Neural cell (in vitro differentiated cells): ENCODE measurements around the gene PNMA6A. TPM values are rescaled to one million over a fixed set of nuclear protein-coding genes. Genes with fewer than 3 reads are reported as not detected.

Experiments
- H2AFZ ChIP-seq: fragments of 200-600, 300-800 bp; sonication (generic), shearing (Covaris generic); 2 replicates; pipeline ENCODE4 v1.6.0; 2014; ENCODE audit warnings: low read depth, mild to moderate bottlenecking, antibody characterized with exemption, low read length, moderate library complexity
- H3F3A ChIP-seq: fragments of 200-600 bp; shearing (Covaris generic); 2 replicates; pipeline ENCODE4 v1.6.1; 2016; ENCODE audit warnings: mild to moderate bottlenecking, moderate library complexity, mixed read lengths, antibody characterized with exemption, low read length; ENCODE audit not compliant: insufficient read depth, poor library complexity, severe bottlenecking
- H3K27ac ChIP-seq: fragments of 200-600, 300-800 bp; sonication (generic), shearing (Covaris generic); 2 replicates; pipeline ENCODE4 v1.5.1; 2014; ENCODE audit warnings: mild to moderate bottlenecking, low read length, moderate library complexity
- H3K27me3 ChIP-seq: fragments of 300-800, 200-600 bp; sonication (generic), shearing (Covaris generic); 2 replicates; pipeline ENCODE4 v1.6.0; 2014; ENCODE audit warnings: mild to moderate bottlenecking, low read depth, low read length, moderate library complexity; ENCODE audit not compliant: insufficient read depth
- H3K36me3 ChIP-seq: fragments of 300-800, 200-600 bp; sonication (generic), shearing (Covaris generic); 2 replicates; pipeline ENCODE4 v1.5.1; 2014; ENCODE audit warnings: mild to moderate bottlenecking, antibody characterized with exemption, low read length, moderate library complexity; ENCODE audit not compliant: insufficient read depth
- H3K4me2 ChIP-seq: fragments of 300-800, 200-600 bp; sonication (generic), shearing (Covaris generic); 2 replicates; pipeline ENCODE4 v1.6.0; 2014; ENCODE audit warnings: mild to moderate bottlenecking, low read length
- H3K4me3 ChIP-seq: fragments of 300-800, 200-600 bp; sonication (generic), shearing (Covaris generic); 2 replicates; pipeline ENCODE4 v1.5.1; 2014; ENCODE audit warnings: mild to moderate bottlenecking, low read length, moderate library complexity
- H3K79me2 ChIP-seq: fragments of 200-600 bp; shearing (Covaris generic); replicated peaks from 2 replicates; pipeline ENCODE4 v1.6.0; 2014; ENCODE audit warnings: mild to moderate bottlenecking, low read length, moderate library complexity; ENCODE audit not compliant: insufficient read depth
- H3K9ac ChIP-seq: fragments of 300-800, 200-600 bp; sonication (generic), shearing (Covaris generic); 2 replicates; pipeline ENCODE4 v1.6.1; 2016; ENCODE audit warnings: mild to moderate bottlenecking, low read length, mixed read lengths
- H3K9me2 ChIP-seq: fragments of 200-600 bp; shearing (Covaris generic); 2 replicates; pipeline ENCODE4 v1.6.1; 2016; ENCODE audit warnings: mild to moderate bottlenecking, low read length, mixed read lengths; ENCODE audit not compliant: insufficient read depth
- H3K9me3 ChIP-seq: fragments of 200-600, 300-800 bp; sonication (generic), shearing (Covaris generic); 2 replicates; pipeline ENCODE4 v1.6.1; 2016; ENCODE audit warnings: mild to moderate bottlenecking, mixed run types, low read length, moderate library complexity, mixed read lengths
- H4K20me1 ChIP-seq: fragments of 200-600 bp; shearing (Covaris generic); 2 replicates; pipeline ENCODE4 v1.6.1; 2016; ENCODE audit warnings: mild to moderate bottlenecking, mixed run types; ENCODE audit not compliant: insufficient read depth
- EP300 ChIP-seq: fragments of 450-650 bp; conservative IDR thresholded peaks from 2 replicates; pipeline ENCODE4 v1.6.1; 2014; ENCODE audit warnings: antibody characterized with exemption, mild to moderate bottlenecking, moderate library complexity; ENCODE audit not compliant: poor library complexity, severe bottlenecking
- EZH2 ChIP-seq: fragments of 200-600, 300-800 bp; shearing (Covaris generic), sonication (generic); IDR thresholded peaks from 2 replicates; pipeline ENCODE4 v1.6.1; 2014; ENCODE audit warnings: antibody characterized with exemption, low read length, borderline replicate concordance, mild to moderate bottlenecking; ENCODE audit not compliant: insufficient read depth, poor library complexity, severe bottlenecking
- MXI1 ChIP-seq: fragments of 450-650 bp; conservative IDR thresholded peaks from 2 replicates; pipeline ENCODE4 v1.6.1; 2014; ENCODE audit warnings: antibody characterized with exemption, mild to moderate bottlenecking; ENCODE audit not compliant: poor library complexity, severe bottlenecking
- POLR2AphosphoS5 ChIP-seq: IDR thresholded peaks from 2 replicates; pipeline ENCODE4 v1.6.1; 2012
- RAD21 ChIP-seq: fragments of 450-650 bp; conservative IDR thresholded peaks from 2 replicates; pipeline ENCODE4 v1.6.1; 2014; ENCODE audit warnings: antibody characterized with exemption, mild to moderate bottlenecking, moderate library complexity
- REST ChIP-seq: IDR thresholded peaks from 2 replicates; pipeline ENCODE4 v1.6.1; 2012; ENCODE audit warnings: borderline replicate concordance
- SMC3 ChIP-seq: fragments of 450-650 bp; conservative IDR thresholded peaks from 2 replicates; pipeline ENCODE4 v1.6.1; 2014; ENCODE audit warnings: antibody characterized with exemption, mild to moderate bottlenecking, moderate library complexity; ENCODE audit not compliant: poor library complexity
- TAF1 ChIP-seq: IDR thresholded peaks from 2 replicates; pipeline ENCODE4 v1.6.1; 2012; ENCODE audit warnings: low read depth
- polyA plus RNA-seq: library from polyadenylated mRNA; depleted of rRNA; stranded (reverse); fragments of >200 nt; gene quantifications from 2 replicates; pipeline ENCODE4 v1.2.3, GENCODE V29; 2014
- TF ChIP-seq, protein P1 (sequence below): fragments of 450-650 bp; IDR thresholded peaks from 2 replicates; pipeline ENCODE4 v1.5.1; 2014; ENCODE audit warnings: antibody characterized with exemption, mild to moderate bottlenecking, moderate library complexity; ENCODE audit not compliant: poor library complexity, severe bottlenecking

The PNMA6A gene
- polyA plus RNA-seq, 1 donor from 2014 or later, result 11.3 TPM

DNA sequence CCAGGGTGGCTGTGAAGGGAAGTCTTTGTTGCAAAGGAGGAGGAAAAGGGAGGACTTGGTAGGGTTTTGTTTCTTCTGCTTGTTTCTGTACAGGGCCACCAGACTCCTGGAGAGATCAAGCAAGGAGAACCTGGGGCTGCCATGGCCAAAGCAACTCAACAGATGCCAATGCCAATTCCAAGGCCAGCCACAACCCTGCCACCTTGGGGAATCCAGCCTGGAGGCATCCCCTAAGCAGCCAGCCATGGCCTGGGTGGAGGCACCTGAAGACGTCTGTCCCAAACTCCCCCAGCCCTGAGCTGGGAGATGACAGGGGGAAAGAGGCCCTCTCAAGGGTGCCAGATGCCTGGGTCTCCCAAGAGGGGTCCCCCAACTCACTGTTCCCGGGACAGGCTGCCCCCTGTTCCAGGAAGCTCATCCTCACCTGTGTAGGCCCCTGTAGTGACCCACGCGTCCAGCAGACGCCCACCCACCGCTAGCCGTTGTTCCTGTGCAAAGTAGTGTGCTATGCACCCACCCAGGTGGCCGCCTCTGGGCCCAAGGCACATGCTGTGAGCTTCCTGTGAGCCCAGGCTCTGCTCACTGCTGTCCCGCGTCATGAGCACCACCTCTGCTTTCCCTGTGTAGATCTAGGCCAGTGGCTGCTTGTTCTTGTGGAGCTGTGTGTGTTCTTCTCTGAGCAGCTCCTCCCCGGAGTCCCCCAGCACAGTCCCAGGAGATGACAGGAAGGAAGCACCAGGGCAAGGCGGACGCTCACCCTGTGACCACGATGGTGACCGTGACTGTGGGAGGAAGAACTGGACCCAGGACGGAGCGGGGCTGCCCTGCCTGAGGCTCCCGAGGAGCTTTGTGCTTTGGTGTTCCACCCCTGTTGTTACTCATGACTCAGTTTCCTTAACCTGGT lies 12.8 kb upstream of the PNMA6A start:
- H2AFZ ChIP-seq, result no peak overlapping the region
- H4K20me1 ChIP-seq, result no peaks in the 10 kb centered on the region
- H3K27me3 ChIP-seq, result no peaks in the 10 kb centered on the region
- H3K9me2 ChIP-seq, result no peaks in the 10 kb centered on the region
- H3K9ac ChIP-seq, result no peak overlapping the region
- H3F3A ChIP-seq, result no peaks in the 10 kb centered on the region
- no peak overlapping the region for H3K27ac ChIP-seq
- no peaks in the 10 kb centered on the region for H3K79me2 ChIP-seq
- H3K4me3 ChIP-seq, result no peak overlapping the region
- no peak overlapping the region for H3K4me2 ChIP-seq
- TF ChIP-seq MXI1, result no peak
- no peak for TF ChIP-seq TAF1
- no peak for TF ChIP-seq POLR2AphosphoS5
- TF ChIP-seq EZH2, result no peak
- no peak for TF ChIP-seq REST
- TF ChIP-seq, protein P1, sequence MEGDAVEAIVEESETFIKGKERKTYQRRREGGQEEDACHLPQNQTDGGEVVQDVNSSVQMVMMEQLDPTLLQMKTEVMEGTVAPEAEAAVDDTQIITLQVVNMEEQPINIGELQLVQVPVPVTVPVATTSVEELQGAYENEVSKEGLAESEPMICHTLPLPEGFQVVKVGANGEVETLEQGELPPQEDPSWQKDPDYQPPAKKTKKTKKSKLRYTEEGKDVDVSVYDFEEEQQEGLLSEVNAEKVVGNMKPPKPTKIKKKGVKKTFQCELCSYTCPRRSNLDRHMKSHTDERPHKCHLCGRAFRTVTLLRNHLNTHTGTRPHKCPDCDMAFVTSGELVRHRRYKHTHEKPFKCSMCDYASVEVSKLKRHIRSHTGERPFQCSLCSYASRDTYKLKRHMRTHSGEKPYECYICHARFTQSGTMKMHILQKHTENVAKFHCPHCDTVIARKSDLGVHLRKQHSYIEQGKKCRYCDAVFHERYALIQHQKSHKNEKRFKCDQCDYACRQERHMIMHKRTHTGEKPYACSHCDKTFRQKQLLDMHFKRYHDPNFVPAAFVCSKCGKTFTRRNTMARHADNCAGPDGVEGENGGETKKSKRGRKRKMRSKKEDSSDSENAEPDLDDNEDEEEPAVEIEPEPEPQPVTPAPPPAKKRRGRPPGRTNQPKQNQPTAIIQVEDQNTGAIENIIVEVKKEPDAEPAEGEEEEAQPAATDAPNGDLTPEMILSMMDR, result no peak
- TF ChIP-seq RAD21, result no peak
- TF ChIP-seq SMC3, result no peak
- TF ChIP-seq EP300, result no peak
- no peaks in the 10 kb centered on the region for H3K36me3 ChIP-seq
- no peaks in the 10 kb centered on the region for H3K9me3 ChIP-seq

DNA sequence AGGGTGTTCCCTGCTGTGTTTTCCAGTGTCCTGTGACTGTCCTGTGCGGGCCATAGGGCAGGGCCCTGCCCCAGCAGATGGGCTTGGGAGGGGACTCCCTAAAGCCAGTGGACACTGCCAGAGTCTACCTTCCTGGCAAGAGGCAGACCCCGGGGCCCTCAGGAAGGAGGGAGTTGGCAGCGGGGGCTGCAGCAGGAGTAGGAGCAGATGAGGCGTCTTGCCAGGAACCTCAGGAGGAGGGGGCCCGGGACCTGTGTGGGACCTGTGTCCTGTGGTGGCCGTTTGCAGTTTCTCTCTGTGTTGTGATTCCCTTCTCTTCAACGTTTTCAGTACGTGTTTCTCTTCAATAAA lies 12.2 kb upstream of the PNMA6A start:
- H3K27me3 ChIP-seq, result no peaks in the 10 kb centered on the region
- no peak overlapping the region for H3K4me3 ChIP-seq
- no peak overlapping the region for H3K27ac ChIP-seq
- H2AFZ ChIP-seq, result no peak overlapping the region
- H3K79me2 ChIP-seq, result no peaks in the 10 kb centered on the region
- no peaks in the 10 kb centered on the region for H3K36me3 ChIP-seq
- no peak overlapping the region for H3K4me2 ChIP-seq
- no peaks in the 10 kb centered on the region for H3K9me2 ChIP-seq
- H3F3A ChIP-seq, result no peaks in the 10 kb centered on the region
- TF ChIP-seq EZH2 (no peak), EP300 (no peak), MXI1 (no peak), SMC3 (no peak)
- TF ChIP-seq, protein P1, result no peak
- H3K9ac ChIP-seq, result no peak overlapping the region
- H4K20me1 ChIP-seq, result no peaks in the 10 kb centered on the region
- no peaks in the 10 kb centered on the region for H3K9me3 ChIP-seq
